SW480 (cell line): Measurements from ENCODE around the gene VWA2.

Source experiments
- DNase-seq: peaks from one replicate; pipeline ENCODE4 v3.0.0-alpha.2; 2016; ENCODE audit warnings: low spot score

Gene VWA2

GRCh38 chr10:114276671-114277070 lies 37.6 kb downstream of the VWA2 start:
- DNase-seq = no peak

GRCh38 chr10:114278140-114278883 lies 39.3 kb downstream of the VWA2 start:
- DNase-seq = no peak

- no peak for DNase-seq
Measured at GRCh38 chr10:114278884-114279191, 39.8 kb downstream of the VWA2 start.

GRCh38 chr10:114279289-114279688 lies 40.2 kb downstream of the VWA2 start:
- no peak for DNase-seq

GRCh38 chr10:114279901-114280644 lies 41.0 kb downstream of the VWA2 start:
- no peak for DNase-seq

- DNase-seq = no peak
Measured at GRCh38 chr10:114281006-114281405, 42.0 kb downstream of the VWA2 start.

GRCh38 chr10:114281461-114281860 lies 42.4 kb downstream of the VWA2 start:
- DNase-seq = no peak

- no peak for DNase-seq
Measured at GRCh38 chr10:114282526-114282925, 43.5 kb downstream of the VWA2 start.

- no peak for DNase-seq
Measured at GRCh38 chr10:114283091-114283490, 44.0 kb downstream of the VWA2 start.

GRCh38 chr10:114283535-114284234 lies 44.6 kb downstream of the VWA2 start:
- no peak for DNase-seq

- no peak for DNase-seq
Measured at GRCh38 chr10:114284346-114285071, 45.5 kb downstream of the VWA2 start.

GRCh38 chr10:114285961-114286441 lies 46.9 kb downstream of the VWA2 start:
- DNase-seq = no peak

GRCh38 chr10:114286921-114287320 lies 47.9 kb downstream of the VWA2 start:
- no peak for DNase-seq

- DNase-seq = no peak
Measured at GRCh38 chr10:114288424-114289095, 49.5 kb downstream of the VWA2 start.

- no peak for DNase-seq
Measured at GRCh38 chr10:114289096-114289436, 50.0 kb downstream of the VWA2 start.

GRCh38 chr10:114290038-114290437 lies 51.0 kb downstream of the VWA2 start:
- no peak for DNase-seq

GRCh38 chr10:114291076-114291475 lies 52.0 kb downstream of the VWA2 start:
- DNase-seq = no peak

GRCh38 chr10:114291516-114291915 lies 52.5 kb downstream of the VWA2 start:
- DNase-seq = no peak

GRCh38 chr10:114293075-114293474 lies 54.0 kb downstream of the VWA2 start:
- DNase-seq = no peak

GRCh38 chr10:114294549-114294948 lies 55.5 kb downstream of the VWA2 start:
- no peak for DNase-seq

- DNase-seq = no peak
Measured at GRCh38 chr10:114295393-114295792, 56.3 kb downstream of the VWA2 start.
